Stimulated activated CD4-positive, alpha-beta T cell treated with anti-CD3 and anti-CD28 coated beads, Interleukin-12 subunit alpha, Interleukin-12 subunit beta, amount 100 ng/mL, for 4 hours (primary cell): ENCODE results near the gene PCDHAC1.

Experiments
- DNase-seq: peaks from one replicate; pipeline ENCODE4 v3.0.0-alpha.2; 2020

Gene PCDHAC1

DNA sequence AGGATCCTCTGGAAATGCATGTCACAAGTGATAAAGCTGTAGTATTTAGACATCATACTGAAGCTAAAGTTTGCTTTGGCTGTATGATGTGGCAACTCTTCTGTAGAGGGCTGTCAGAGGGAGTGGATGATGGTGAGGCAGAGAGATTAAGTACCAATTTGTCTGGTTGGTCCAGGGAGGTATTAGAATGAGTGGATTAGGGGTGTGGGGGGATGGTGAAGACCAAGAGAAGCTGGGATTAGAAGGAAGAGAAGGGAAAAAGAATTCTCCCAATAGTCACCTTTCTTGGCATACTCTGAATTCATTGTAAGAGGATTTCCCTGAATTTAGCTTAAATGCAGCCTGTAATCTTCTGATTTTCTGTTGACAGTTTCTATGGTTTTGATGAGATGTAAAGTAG lies 43.8 kb downstream of the PCDHAC1 start:
- DNase-seq, result no peak

DNA sequence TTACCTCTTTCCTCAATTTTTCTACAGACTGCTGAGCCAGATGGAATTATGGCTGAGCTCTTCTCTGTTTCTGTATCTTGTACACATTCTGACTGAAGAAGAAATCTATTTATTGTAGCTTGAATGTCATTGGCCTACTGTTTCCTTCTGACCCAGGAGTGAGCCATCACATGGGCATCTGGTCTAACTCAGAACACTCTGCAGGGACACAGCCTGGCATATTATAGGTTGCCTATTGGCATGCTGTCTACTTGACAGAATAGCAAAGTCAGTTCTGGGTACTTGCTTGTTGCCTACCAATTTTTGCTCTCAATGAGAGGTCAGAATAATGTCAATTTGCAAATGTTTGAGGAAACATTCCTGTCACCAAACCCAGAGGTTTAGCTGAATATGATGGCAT lies 47.5 kb downstream of the PCDHAC1 start:
- DNase-seq, result no peak

DNA sequence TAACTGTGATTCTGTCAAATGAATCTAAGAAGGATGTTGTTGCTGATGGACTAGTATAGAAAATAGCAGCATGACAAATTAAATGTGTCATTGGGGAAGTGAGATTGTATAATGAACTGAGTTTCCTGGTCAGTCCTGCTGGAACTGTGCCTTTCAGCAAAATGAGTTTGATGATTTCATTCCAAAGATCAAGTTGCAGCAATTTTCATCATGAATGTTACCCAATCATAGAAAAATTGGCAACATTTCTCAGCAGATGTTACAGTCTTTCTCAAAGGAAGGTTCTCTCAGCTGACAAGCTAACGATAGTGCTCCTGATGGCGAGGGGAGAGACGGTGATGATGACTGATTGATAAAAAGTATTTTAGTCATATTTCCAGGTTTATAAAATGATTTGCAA lies 50.9 kb downstream of the PCDHAC1 start:
- DNase-seq, result no peak

DNA sequence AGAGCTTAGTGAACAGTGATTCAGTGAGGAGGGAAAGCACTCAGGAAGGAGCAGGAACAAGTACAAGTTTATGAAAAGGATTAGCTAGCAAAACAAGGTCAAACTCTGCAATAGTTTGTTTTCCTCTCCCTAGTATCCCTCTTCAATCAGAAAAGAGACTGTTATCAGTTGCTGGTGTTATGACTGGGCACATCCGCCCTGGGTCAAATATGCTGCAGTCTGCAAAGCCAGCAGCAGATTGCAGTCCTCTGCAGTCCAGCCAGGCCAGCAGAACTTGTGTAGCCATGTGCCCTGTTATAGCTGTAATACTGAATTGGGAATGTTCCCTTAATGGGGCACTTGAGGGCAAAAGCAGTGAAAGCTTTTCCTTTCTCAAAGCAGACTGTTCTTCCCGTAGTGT lies 52.2 kb downstream of the PCDHAC1 start:
- DNase-seq, result no peak

DNA sequence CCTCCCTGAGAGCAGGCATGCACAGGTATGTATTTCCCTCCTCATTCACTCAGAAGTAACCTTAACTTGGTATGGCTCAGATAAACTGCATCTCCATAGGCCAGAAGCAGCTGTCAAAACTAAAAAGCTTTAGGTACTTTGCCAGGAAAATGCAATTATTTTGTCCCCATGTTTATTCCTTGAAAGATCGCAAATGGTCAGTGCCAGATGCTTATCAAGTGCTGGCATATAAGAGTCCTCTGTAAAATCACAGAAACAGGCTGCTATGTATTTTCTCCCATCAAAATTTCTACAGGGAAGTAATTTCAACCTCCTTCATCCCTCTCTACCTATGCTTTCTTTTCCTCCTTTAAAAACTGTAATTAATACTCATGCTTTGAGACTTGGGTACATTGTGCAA lies 52.9 kb downstream of the PCDHAC1 start:
- DNase-seq, result no peak
